GM21515 (cell line): ENCODE measurements around the gene NCBP1.
"Not testable (repeated sequence)": the region's sequence is repeated elsewhere in the genome, so short reads cannot be mapped to it uniquely, and the experiment has no call there.

Experiments used
- ATAC-seq: cut with Tn5 transposase; IDR thresholded peaks from one replicate; pipeline ENCODE4 v1.9.1; 2021; ENCODE audit not compliant: unreplicated experiment

The NCBP1 gene

GRCh38 chr9:97672403-97672802 is 38.8 kb downstream of the NCBP1 start:
- no peak for ATAC-seq

GRCh38 chr9:97673922-97674321 is 40.3 kb downstream of the NCBP1 start:
- no peak for ATAC-seq

- ATAC-seq, result peak; percentile 70
These were observed 42.0 kb downstream of the NCBP1 start for GRCh38 chr9:97675655-97676054.

GRCh38 chr9:97682242-97682641 is 48.6 kb downstream of the NCBP1 start:
- no peak for ATAC-seq

GRCh38 chr9:97688654-97689053 is 55.0 kb downstream of the NCBP1 start:
- no peak for ATAC-seq

GRCh38 chr9:97689401-97690180 is 56.0 kb downstream of the NCBP1 start:
- no peak for ATAC-seq

GRCh38 chr9:97694769-97695168 is 61.1 kb downstream of the NCBP1 start:
- no peak for ATAC-seq

- ATAC-seq, result no peak
These were observed 61.8 kb downstream of the NCBP1 start for GRCh38 chr9:97695390-97695789.

- ATAC-seq, result no peak
These were observed 62.6 kb downstream of the NCBP1 start for GRCh38 chr9:97695995-97696802.

- peak; percentile 89 for ATAC-seq
These were observed 63.4 kb downstream of the NCBP1 start, which contains the start of gene XPA for GRCh38 chr9:97696803-97697601. XPA (minus strand) TSS chr9:97697340; CDS start chr9:97697292, 48 bp downstream.

GRCh38 chr9:97697837-97698236 is 64.2 kb downstream of the NCBP1 start:
- ATAC-seq, result no peak

GRCh38 chr9:97698865-97699264 is 65.2 kb downstream of the NCBP1 start:
- ATAC-seq, result no peak

GRCh38 chr9:97699281-97699680 is 65.7 kb downstream of the NCBP1 start:
- ATAC-seq, result not testable (repeated sequence)

- not testable (repeated sequence) for ATAC-seq
These were observed 66.2 kb downstream of the NCBP1 start for GRCh38 chr9:97699824-97700223.

GRCh38 chr9:97703437-97704344 is 70.1 kb downstream of the NCBP1 start:
- ATAC-seq, result no peak

GRCh38 chr9:97704345-97704677 is 70.7 kb downstream of the NCBP1 start:
- no peak for ATAC-seq

- ATAC-seq, result no peak
These were observed 71.2 kb downstream of the NCBP1 start for GRCh38 chr9:97704851-97705250.

GRCh38 chr9:97705354-97705950 is 71.8 kb downstream of the NCBP1 start:
- ATAC-seq, result no peak

GRCh38 chr9:97706246-97706645 is 72.6 kb downstream of the NCBP1 start:
- ATAC-seq, result no peak
